Neural cell (in vitro differentiated cells): ENCODE results near the gene ADIPOR2.

Source experiments
- CTCF ChIP-seq: fragments of 450-650 bp; IDR thresholded peaks from 2 replicates; pipeline ENCODE4 v1.5.1; 2014; ENCODE audit warnings: antibody characterized with exemption, mild to moderate bottlenecking, moderate library complexity; ENCODE audit not compliant: poor library complexity, severe bottlenecking
- EZH2 ChIP-seq: fragments of 200-600, 300-800 bp; shearing (Covaris generic), sonication (generic); IDR thresholded peaks from 2 replicates; pipeline ENCODE4 v1.6.1; 2014; ENCODE audit warnings: antibody characterized with exemption, low read length, borderline replicate concordance, mild to moderate bottlenecking; ENCODE audit not compliant: insufficient read depth, poor library complexity, severe bottlenecking
- POLR2AphosphoS5 ChIP-seq: IDR thresholded peaks from 2 replicates; pipeline ENCODE4 v1.6.1; 2012
- RAD21 ChIP-seq: fragments of 450-650 bp; conservative IDR thresholded peaks from 2 replicates; pipeline ENCODE4 v1.6.1; 2014; ENCODE audit warnings: antibody characterized with exemption, mild to moderate bottlenecking, moderate library complexity
- REST ChIP-seq: IDR thresholded peaks from 2 replicates; pipeline ENCODE4 v1.6.1; 2012; ENCODE audit warnings: borderline replicate concordance

- TF ChIP-seq CTCF = no peak
- no peak for TF ChIP-seq POLR2AphosphoS5
- no peak for TF ChIP-seq EZH2
- no peak for TF ChIP-seq REST
- no peak for TF ChIP-seq RAD21
These were observed 27.3 kb upstream of the ADIPOR2 start for GRCh38 chr12:1663440-1664132.
